Prostate gland (tissue), 2 donors: Measurements from ENCODE around the gene DNPH1.

ENCODE experiments used
- POLR2AphosphoS5 ChIP-seq: sonication (generic); formaldehyde crosslinking; IDR thresholded peaks from one replicate; pipeline ENCODE4 v1.6.1; 2017; ENCODE audit warnings: antibody characterized with exemption
- TF ChIP-seq, protein P1 (sequence below), 4 experiments: fragments of 200-600 bp in 2 of 4; fragments of 450-650 bp in 2 of 4; sonication (generic) in 2 of 4; IDR thresholded peaks; 1 replicate in 3 of 4; 2 replicates in 1 of 4; pipeline ENCODE4 v1.5.1; 2016 to 2019; ENCODE audit warnings: antibody characterized with exemption in 4 of 4, mild to moderate bottlenecking in 2 of 4, moderate library complexity in 2 of 4

DNA sequence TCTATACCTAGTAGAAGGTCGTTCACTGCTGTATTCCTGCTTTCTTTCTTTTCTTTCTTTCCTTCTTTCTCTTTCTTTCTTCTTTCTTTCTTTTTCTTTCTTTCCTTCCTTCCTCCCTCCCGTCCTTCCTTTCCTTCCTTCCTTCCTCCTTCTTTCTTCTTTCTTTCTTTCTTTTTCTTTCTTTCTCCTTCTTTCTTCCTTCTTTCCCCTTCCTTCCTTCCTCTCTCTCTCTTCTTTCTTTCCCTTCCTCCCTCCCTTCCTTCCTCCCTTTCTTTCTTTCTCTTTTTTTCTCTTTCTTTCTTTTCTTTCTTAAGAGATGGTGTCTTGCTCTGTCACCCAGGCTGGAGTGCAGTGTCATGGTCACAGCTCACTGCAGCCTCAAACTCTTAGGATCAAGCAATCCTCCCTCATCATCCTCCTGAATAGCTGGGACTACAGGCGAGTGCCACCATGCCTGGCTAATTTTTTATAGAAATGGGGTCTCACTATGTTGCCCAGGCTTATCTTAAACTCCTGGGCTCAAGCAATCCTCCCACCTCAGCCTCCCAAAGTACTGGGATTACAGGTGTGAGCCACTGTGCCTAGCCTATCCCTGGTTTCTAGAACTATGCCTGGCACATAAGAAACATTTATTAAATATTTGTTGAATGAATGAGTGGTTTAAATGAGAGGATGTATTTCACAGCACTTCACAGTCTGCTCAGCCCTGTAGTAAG, 2.6 kb upstream of the DNPH1 start:
- TF ChIP-seq POLR2AphosphoS5: no peak
- TF ChIP-seq, protein P1, sequence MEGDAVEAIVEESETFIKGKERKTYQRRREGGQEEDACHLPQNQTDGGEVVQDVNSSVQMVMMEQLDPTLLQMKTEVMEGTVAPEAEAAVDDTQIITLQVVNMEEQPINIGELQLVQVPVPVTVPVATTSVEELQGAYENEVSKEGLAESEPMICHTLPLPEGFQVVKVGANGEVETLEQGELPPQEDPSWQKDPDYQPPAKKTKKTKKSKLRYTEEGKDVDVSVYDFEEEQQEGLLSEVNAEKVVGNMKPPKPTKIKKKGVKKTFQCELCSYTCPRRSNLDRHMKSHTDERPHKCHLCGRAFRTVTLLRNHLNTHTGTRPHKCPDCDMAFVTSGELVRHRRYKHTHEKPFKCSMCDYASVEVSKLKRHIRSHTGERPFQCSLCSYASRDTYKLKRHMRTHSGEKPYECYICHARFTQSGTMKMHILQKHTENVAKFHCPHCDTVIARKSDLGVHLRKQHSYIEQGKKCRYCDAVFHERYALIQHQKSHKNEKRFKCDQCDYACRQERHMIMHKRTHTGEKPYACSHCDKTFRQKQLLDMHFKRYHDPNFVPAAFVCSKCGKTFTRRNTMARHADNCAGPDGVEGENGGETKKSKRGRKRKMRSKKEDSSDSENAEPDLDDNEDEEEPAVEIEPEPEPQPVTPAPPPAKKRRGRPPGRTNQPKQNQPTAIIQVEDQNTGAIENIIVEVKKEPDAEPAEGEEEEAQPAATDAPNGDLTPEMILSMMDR (IDR thresholded peaks at IDR 0.05): no peak
